HCT116 (cell line): ENCODE measurements around the gene E4F1.

Experiments used
- EZH2 ChIP-seq: fragments of 200-600 bp; sonication (generic); IDR thresholded peaks from 2 replicates; pipeline ENCODE4 v1.6.1; 2017; ENCODE audit warnings: antibody characterized with exemption, mixed run types
- EZH2phosphoT487 ChIP-seq: fragments of 200-600 bp; IDR thresholded peaks from 2 replicates; pipeline ENCODE4 v1.6.1; 2018; ENCODE audit warnings: antibody characterized with exemption, borderline replicate concordance
- TF ChIP-seq, protein P1 (sequence below), 3 experiments: fragments of 200-600 bp in 1 of 3; sonication (generic) in 1 of 3; IDR thresholded peaks in 2 of 3; conservative IDR thresholded peaks in 1 of 3; 2 replicates each; pipeline ENCODE4 v1.5.1; 2012 to 2017; ENCODE audit warnings: low read depth in 2 of 3, low read length in 2 of 3, antibody characterized with exemption in 1 of 3, borderline replicate concordance in 1 of 3, control low read depth in 1 of 3, mild to moderate bottlenecking in 1 of 3, mixed read lengths in 1 of 3, mixed run types in 1 of 3, moderate library complexity in 1 of 3; ENCODE audit not compliant: insufficient read depth in 1 of 3

DNA sequence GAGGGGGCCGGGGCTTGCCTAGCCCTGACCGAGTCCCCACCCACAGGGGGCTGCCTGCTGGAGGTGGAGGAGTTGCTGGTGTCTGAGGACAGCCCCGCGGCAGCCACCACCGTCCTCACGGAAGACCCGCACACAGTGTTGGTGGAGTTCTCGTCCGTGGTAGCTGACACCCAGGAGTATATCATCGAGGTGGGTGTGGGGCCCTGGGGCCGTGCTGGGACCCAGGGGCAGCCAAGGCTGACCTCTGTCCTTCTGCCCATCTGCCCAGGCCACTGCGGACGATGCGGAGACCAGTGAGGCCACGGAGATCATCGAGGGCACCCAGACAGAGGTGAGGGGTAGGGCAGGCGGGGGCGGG lies 11.4 kb downstream of the E4F1 start:
- TF ChIP-seq EZH2phosphoT487 (no peak), EZH2 (no peak)
- TF ChIP-seq, protein P1, sequence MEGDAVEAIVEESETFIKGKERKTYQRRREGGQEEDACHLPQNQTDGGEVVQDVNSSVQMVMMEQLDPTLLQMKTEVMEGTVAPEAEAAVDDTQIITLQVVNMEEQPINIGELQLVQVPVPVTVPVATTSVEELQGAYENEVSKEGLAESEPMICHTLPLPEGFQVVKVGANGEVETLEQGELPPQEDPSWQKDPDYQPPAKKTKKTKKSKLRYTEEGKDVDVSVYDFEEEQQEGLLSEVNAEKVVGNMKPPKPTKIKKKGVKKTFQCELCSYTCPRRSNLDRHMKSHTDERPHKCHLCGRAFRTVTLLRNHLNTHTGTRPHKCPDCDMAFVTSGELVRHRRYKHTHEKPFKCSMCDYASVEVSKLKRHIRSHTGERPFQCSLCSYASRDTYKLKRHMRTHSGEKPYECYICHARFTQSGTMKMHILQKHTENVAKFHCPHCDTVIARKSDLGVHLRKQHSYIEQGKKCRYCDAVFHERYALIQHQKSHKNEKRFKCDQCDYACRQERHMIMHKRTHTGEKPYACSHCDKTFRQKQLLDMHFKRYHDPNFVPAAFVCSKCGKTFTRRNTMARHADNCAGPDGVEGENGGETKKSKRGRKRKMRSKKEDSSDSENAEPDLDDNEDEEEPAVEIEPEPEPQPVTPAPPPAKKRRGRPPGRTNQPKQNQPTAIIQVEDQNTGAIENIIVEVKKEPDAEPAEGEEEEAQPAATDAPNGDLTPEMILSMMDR (IDR thresholded peaks at IDR 0.05 in 2 of 3, conservative IDR thresholded peaks at IDR 0.05 in 1 of 3; ENCODE audit: borderline replicate concordance in 1 of 3, insufficient read depth in 1 of 3, low read depth in 2 of 3, low read length in 2 of 3) = no peak
